A549 treated with RU486 at 1 μM for 4 hours (cell line): ENCODE measurements around the gene PHLDB2. TPM values are rescaled to one million over a fixed set of nuclear protein-coding genes. Genes with fewer than 3 reads are reported as not detected.

Source experiments
- total RNA-seq: library from RNA; stranded (reverse); fragments of 200-300 nt; extraction: Qiagen RNA extraction; gene quantifications from 5 replicates; pipeline ENCODE4 v1.2.3, GENCODE V29; 2022; ENCODE audit warnings: low read depth

PHLDB2 gene
- 13.4 to 25.9 TPM (median 25.2 TPM) in 5 replicates for total RNA-seq

DNA sequence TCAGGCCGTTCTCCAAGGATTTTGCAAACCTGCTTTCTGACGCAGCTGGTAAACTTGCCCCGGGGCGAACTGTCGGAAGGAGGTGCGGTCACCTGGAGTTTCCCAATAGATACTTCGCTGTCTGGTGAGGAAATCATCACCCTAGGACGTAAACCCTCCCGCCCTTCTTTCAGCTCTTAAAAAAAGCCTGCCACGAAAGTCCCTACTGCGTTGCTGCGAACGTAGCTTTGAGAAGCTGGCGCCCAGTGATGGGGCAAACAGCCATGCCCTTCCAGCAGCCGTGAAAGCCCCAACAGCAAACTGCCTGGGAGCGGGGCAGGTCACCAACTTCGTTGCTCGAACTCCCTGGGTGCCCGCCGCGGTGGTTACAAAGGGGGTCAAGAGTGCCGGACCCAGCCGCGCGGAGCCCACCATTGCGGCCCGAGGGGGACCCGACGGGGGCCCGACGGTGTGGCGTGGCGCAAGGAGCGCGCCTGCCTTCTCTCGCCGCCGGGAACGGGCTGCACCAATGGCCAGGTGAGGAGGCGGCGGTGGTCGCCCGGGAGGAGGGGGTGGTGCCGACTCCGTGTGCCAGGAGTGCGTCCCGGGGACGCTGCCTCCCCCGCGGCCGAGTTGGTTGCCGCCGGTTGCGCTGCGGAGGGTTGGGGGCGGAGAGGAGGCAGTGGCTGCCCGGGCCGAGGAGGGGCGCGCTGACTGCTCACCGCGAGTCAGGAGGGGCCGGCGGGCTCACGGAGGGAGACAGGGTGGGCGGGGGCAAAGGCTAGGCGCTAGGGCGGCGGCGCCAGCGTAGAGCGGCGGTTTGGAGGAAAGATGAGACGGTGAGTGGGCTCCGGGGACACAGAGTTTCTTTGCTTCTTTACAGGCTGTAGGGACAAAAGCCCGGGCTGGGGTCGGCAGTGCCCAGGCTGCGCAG is at the start of gene PHLDB2:
Gene PHLDB2 (plus strand): TSS at position 205 of the 913 bp plus-strand sequence. CDS start 24,813 bp downstream, outside the sequence.

DNA sequence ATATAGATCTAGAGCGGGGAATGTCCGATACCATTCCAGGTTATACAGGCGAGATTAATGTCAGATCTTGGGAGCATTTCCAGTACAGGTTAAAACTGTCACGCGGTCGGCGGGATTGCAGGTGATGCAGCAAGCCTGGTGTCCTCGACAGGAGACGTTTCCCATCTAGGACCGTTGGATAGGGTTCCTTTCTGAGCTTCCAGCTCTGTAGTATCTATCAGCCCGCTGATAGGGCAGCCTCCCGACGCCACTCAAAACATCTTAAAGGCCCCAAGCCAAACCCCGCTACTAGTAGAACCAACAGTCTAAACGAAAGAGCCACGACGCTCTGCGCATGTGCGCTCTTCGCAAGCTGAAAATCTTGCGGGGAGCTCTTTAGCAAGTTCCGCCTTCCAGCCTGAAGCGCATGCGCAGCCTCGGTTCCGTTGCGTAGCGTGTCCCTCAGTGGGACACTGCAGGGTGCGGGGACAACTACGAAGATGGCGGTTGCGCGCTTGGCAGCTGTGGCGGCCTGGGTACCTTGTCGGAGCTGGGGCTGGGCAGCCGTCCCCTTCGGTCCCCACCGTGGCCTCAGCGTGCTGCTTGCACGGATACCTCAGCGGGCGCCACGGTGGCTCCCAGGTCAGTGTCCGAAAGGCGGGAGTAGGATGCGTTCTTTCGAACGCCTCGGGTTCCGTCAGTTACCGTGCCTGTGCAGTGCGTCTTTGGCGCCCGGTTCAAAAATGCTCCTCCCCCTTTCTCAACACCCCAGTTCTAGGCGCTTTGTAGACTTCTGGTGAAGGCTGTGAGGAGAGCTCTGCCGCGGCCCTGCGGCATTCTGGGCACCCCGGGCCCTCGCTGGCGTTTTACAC is 119.7 kb downstream of the PHLDB2 start, which contains the start of gene ABHD10:
Gene ABHD10 (plus strand): TSS at position 444 of the 851 bp plus-strand sequence. CDS start 36 bp downstream, at position 480.

DNA sequence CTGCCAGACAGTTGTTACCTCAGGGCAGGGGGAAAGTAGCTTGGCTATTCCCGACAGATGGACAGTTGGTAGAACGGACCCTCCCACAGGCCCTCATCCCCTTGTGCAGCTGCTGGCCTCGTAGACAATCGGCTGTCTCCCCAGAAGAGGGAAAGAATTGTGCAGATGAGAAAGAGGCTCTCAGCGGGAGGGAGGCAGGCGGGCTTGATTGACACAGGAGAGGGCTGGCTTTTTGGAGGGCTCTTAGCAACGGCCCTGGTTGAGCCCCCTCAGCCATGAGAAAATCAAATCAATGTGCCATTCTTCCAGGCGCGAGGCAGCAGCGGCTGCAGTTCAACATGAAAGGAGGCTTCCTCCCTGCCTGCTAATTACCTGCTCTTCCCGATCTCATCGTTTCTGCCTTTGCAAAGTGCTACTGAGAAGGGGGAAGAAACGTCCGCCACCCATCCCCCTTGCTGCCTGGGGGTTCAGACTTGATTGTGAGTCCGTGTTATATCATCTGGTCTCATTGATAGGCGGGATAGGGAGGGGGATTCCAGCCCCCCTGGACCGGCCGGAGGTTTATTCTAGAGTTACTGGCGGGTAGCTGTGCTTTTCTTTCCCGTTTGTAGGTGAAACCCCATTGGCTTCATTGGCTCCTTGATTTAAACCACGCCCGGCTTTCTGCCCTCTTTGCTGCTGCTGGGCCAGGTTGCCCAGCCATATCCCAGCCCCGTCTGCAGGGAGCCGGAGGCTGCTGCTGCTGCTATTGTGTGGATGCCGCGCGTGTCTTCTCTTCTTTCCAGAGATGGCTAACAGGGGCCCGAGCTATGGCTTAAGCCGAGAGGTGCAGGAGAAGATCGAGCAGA is 139.8 kb downstream of the PHLDB2 start, which contains the start of gene TAGLN3:
Gene TAGLN3 (plus strand): TSS at position 287 of the 848 bp plus-strand sequence. CDS start 501 bp downstream, at position 788.

Other genes with a start within 250 kb of the PHLDB2 start
- 4.0 to 10.3 TPM (median 8.3 TPM) in 5 replicates for gene PLCXD2, start 184.6 kb upstream of the PHLDB2 start, total RNA-seq
- 19.8 to 24.8 TPM (median 22.3 TPM) in 5 replicates for gene ABHD10, start 119.8 kb downstream of the PHLDB2 start, total RNA-seq
- gene TAGLN3, start 139.7 kb downstream of the PHLDB2 start, total RNA-seq, result 0.46 TPM in 1 of 5 replicates, not detected in the others
- 0.07 to 0.18 TPM (median 0.13 TPM) in 4 of 5 replicates, not detected in the other for gene TMPRSS7, start 175.5 kb downstream of the PHLDB2 start, total RNA-seq
- gene C3orf52, start 227.1 kb downstream of the PHLDB2 start, total RNA-seq, result 10.3 to 16.3 TPM (median 14.1 TPM) in 5 replicates